H9 (cell line): ENCODE measurements around the gene ALKBH5. TPM values are rescaled to one million over a fixed set of nuclear protein-coding genes. Genes with fewer than 3 reads are reported as not detected.

Experiments used
- DNase-seq: peaks from one replicate; pipeline ENCODE4 v3.0.0-alpha.2; 2017
- H2AFZ ChIP-seq: one replicate; pipeline ENCODE4 v1.6.1; 2013; ENCODE audit warnings: mild to moderate bottlenecking, low read length, control low read depth, moderate library complexity
- H2AK5ac ChIP-seq: 2 replicates; pipeline ENCODE4 v1.6.1; 2013; ENCODE audit warnings: low read length, control low read depth, mixed read lengths; ENCODE audit not compliant: insufficient read length
- H2BK120ac ChIP-seq: one replicate; pipeline ENCODE4 v1.6.1; 2013; ENCODE audit warnings: low read depth, mild to moderate bottlenecking, low read length, control low read depth, inconsistent platforms; ENCODE audit not compliant: poor library complexity, severe bottlenecking
- H2BK12ac ChIP-seq: 2 replicates; pipeline ENCODE4 v1.6.1; 2013; ENCODE audit warnings: low read length, control low read depth, mixed read lengths, low read depth; ENCODE audit not compliant: insufficient read length
- H2BK15ac ChIP-seq: 2 replicates; pipeline ENCODE4 v1.6.1; 2013; ENCODE audit warnings: low read depth, low read length, control low read depth
- H2BK20ac ChIP-seq: one replicate; pipeline ENCODE4 v1.6.1; 2013; ENCODE audit warnings: low read depth, mild to moderate bottlenecking, low read length, control low read depth, inconsistent platforms; ENCODE audit not compliant: poor library complexity, severe bottlenecking
- H2BK5ac ChIP-seq: 2 replicates; pipeline ENCODE4 v1.6.1; 2013; ENCODE audit warnings: low read length, control low read depth, mixed read lengths; ENCODE audit not compliant: insufficient read length
- H3K14ac ChIP-seq: 2 replicates; pipeline ENCODE4 v1.6.1; 2013; ENCODE audit warnings: low read length, control low read depth; ENCODE audit not compliant: insufficient read depth
- H3K18ac ChIP-seq: 2 replicates; pipeline ENCODE4 v1.6.1; 2013; ENCODE audit warnings: low read depth, mild to moderate bottlenecking, mixed read lengths, low read length, control low read depth; ENCODE audit not compliant: insufficient read length
- H3K23ac ChIP-seq: 2 replicates; pipeline ENCODE4 v1.6.1; 2013; ENCODE audit warnings: low read length, control low read depth, mixed read lengths, low read depth; ENCODE audit not compliant: insufficient read length
- H3K23me2 ChIP-seq: 2 replicates; pipeline ENCODE4 v1.6.1; 2013; ENCODE audit warnings: low read depth, mild to moderate bottlenecking, mixed read lengths, low read length, control low read depth; ENCODE audit not compliant: insufficient read length, poor library complexity, severe bottlenecking
- H3K27ac ChIP-seq: 2 replicates; pipeline ENCODE4 v1.5.1; 2013; ENCODE audit warnings: low read length, control low read depth, mixed read lengths, low read depth; ENCODE audit not compliant: insufficient read length
- H3K27me3 ChIP-seq: 2 replicates; pipeline ENCODE4 v1.6.1; 2013; ENCODE audit warnings: low read length, control low read depth, inconsistent platforms; ENCODE audit not compliant: insufficient read depth
- H3K4ac ChIP-seq: 2 replicates; pipeline ENCODE4 v1.6.1; 2013; ENCODE audit warnings: low read depth, mild to moderate bottlenecking, control low read depth, inconsistent platforms, low read length, moderate library complexity
- H3K4me1 ChIP-seq: 2 replicates; pipeline ENCODE4 v1.6.1; 2013; ENCODE audit warnings: low read length, control low read depth, inconsistent platforms; ENCODE audit not compliant: insufficient read depth
- H3K4me2 ChIP-seq: 2 replicates; pipeline ENCODE4 v1.6.1; 2013; ENCODE audit warnings: low read length, control low read depth, mixed read lengths; ENCODE audit not compliant: insufficient read length, insufficient read depth
- H3K56ac ChIP-seq: 2 replicates; pipeline ENCODE4 v1.6.1; 2013; ENCODE audit warnings: low read depth, mild to moderate bottlenecking, mixed read lengths, low read length, control low read depth; ENCODE audit not compliant: insufficient read length
- H3K79me1 ChIP-seq: 2 replicates; pipeline ENCODE4 v1.6.1; 2013; ENCODE audit warnings: low read depth, mild to moderate bottlenecking, moderate library complexity, low read length, control low read depth, inconsistent platforms; ENCODE audit not compliant: insufficient read depth, poor library complexity, severe bottlenecking
- H3K79me2 ChIP-seq: 2 replicates; pipeline ENCODE4 v1.6.1; 2013; ENCODE audit warnings: low read length, control low read depth, inconsistent platforms; ENCODE audit not compliant: insufficient read depth
- H3K9ac ChIP-seq: 2 replicates; pipeline ENCODE4 v1.6.1; 2013; ENCODE audit warnings: low read length, control low read depth, mixed read lengths; ENCODE audit not compliant: insufficient read length; ENCODE audit errors: extremely low read depth
- H3K9me3 ChIP-seq: one replicate; pipeline ENCODE4 v1.6.1; 2013; ENCODE audit warnings: low read depth, low read length, inconsistent platforms; ENCODE audit not compliant: control insufficient read depth
- H3T11ph ChIP-seq: one replicate; pipeline ENCODE4 v1.6.1; 2013; ENCODE audit warnings: mild to moderate bottlenecking, low read length, control low read depth, inconsistent platforms
- H4K20me1 ChIP-seq: one replicate; pipeline ENCODE4 v1.6.1; 2013; ENCODE audit not compliant: control insufficient read depth, insufficient read length, insufficient read depth
- H4K5ac ChIP-seq: 2 replicates; pipeline ENCODE4 v1.6.1; 2013; ENCODE audit warnings: low read depth, mild to moderate bottlenecking, mixed read lengths, low read length, control low read depth; ENCODE audit not compliant: insufficient read length
- H4K8ac ChIP-seq: replicated peaks from 2 replicates; pipeline ENCODE4 v1.6.1; 2013; ENCODE audit warnings: low read length, control low read depth, mixed read lengths, low read depth; ENCODE audit not compliant: insufficient read length
- H4K91ac ChIP-seq: 2 replicates; pipeline ENCODE4 v1.6.1; 2013; ENCODE audit warnings: low read depth, mild to moderate bottlenecking, moderate library complexity, mixed read lengths, low read length, control low read depth; ENCODE audit not compliant: insufficient read length
- H3K27ac Mint-ChIP-seq, 3 experiments: 2 replicates in 2 of 3; 3 replicates in 1 of 3; pipeline ENCODE4 v1.8.0; 2020 to 2021; ENCODE audit warnings: mixed read lengths in 3 of 3, mild to moderate bottlenecking in 1 of 3, moderate library complexity in 1 of 3
- H3K27me3 Mint-ChIP-seq: 2 replicates; pipeline ENCODE4 v1.8.0; 2021; ENCODE audit warnings: low read depth, mild to moderate bottlenecking, moderate library complexity, mixed read lengths
- H3K36me3 Mint-ChIP-seq, 3 experiments: 2 replicates in 2 of 3; 3 replicates in 1 of 3; pipeline ENCODE4 v1.8.0; 2020 to 2021; ENCODE audit warnings: low read depth in 3 of 3, mixed read lengths in 3 of 3; ENCODE audit not compliant: insufficient read depth in 1 of 3
- H3K4me1 Mint-ChIP-seq, 2 experiments: 2 replicates each; pipeline ENCODE4 v1.8.0; 2020; ENCODE audit warnings: mixed read lengths in 2 of 2
- H3K4me3 Mint-ChIP-seq, 2 experiments: 2 replicates in 1 of 2; 3 replicates in 1 of 2; pipeline ENCODE4 v1.8.0; 2020 to 2021; ENCODE audit warnings: mild to moderate bottlenecking in 2 of 2, mixed read lengths in 2 of 2, moderate library complexity in 1 of 2
- H3K9me3 Mint-ChIP-seq, 2 experiments: 2 replicates in 1 of 2; 3 replicates in 1 of 2; pipeline ENCODE4 v1.8.0; 2020; ENCODE audit warnings: mild to moderate bottlenecking in 2 of 2, mixed read lengths in 2 of 2, moderate library complexity in 1 of 2
- WGBS: extraction: QIAGEN DNeasy Blood & Tissue Kit; methylation state at CpG from one replicate; pipeline ENCODE4 v1.1.7; 2013; ENCODE audit warnings: missing lambda C conversion rate, low lambda C conversion rate, mixed read lengths; ENCODE audit not compliant: insufficient read length; ENCODE audit errors: extremely low coverage; 5-methylcytosine and 5-hydroxymethylcytosine counted together
- total RNA-seq: library from RNA; stranded (reverse); gene quantifications from 2 replicates; pipeline ENCODE4 v1.2.1, GENCODE V29; 2021
- TF ChIP-seq, protein P1 (sequence below): fragments of 200-600 bp; sonication (generic); conservative IDR thresholded peaks from 3 replicates; pipeline ENCODE4 v1.8.0; 2021; ENCODE audit warnings: antibody characterized with exemption, mild to moderate bottlenecking

Gene ALKBH5
- total RNA-seq, 1 experiment from 2014 or later = 89.8 TPM

DNA sequence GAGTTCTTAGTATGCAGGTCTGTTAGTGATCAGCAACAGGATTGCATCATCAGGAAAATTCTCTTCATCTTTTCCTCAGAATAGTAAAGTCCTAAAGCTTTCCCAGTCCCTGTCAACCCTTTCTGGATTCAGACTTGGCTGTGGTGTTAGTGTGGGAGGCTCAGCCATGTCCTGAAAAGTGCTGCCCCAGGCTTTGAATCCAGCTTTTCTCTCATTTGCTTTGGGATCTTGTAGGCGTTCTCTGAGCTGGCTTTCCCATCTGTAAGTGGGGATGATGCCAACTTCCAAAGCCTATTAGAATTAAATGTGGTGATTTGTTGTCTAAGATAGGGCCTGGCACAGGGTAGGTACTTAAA, 3.0 kb downstream of the ALKBH5 start:
- DNase-seq = no peak
- H3K4me3 Mint-ChIP-seq = peak overlapping the region; percentile 92 to 95
- WGBS = no CpG with 5 or more reads among the region's 1 CpG

More for the DNA sequence above, 3.0 kb downstream of the ALKBH5 start:
- Histone ChIP-seq H2BK15ac (no peak overlapping the region), H2AK5ac (no peak overlapping the region), H2BK5ac (no peak overlapping the region), H2BK120ac (no peak overlapping the region), H4K91ac (no peak overlapping the region), H3K14ac (no peak overlapping the region), H3K4me1 (peaks cover 9% of the 10 kb centered on the region; the same call in 1 of the 2 replicates), H4K20me1 (no peaks in the 10 kb centered on the region), H2BK12ac (no peak overlapping the region), H3K56ac (no peak overlapping the region), H3T11ph (no peak overlapping the region), H3K23ac (no peak overlapping the region), H2AFZ (no peak overlapping the region), H3K18ac (no peak overlapping the region), H2BK20ac (no peak overlapping the region), H3K9ac (peak overlapping the region; percentile 50), H4K5ac (no peak overlapping the region), H3K27me3 (no peaks in the 10 kb centered on the region), H3K4ac (no peak overlapping the region), H3K79me2 (peaks cover 49% of the 10 kb centered on the region; the same call in 1 of the 2 replicates), H3K4me2 (peak overlapping the region; percentile 72), H3K23me2 (peaks cover 21% of the 10 kb centered on the region), H3K9me3 (no peaks in the 10 kb centered on the region), H3K79me1 (peaks cover 17% of the 10 kb centered on the region), H4K8ac (no peak overlapping the region), H3K27ac (no peak overlapping the region)
- no peaks in the 10 kb centered on the region; a peak in 1 of 5 replicates for H3K9me3 Mint-ChIP-seq
- TF ChIP-seq, protein P1, sequence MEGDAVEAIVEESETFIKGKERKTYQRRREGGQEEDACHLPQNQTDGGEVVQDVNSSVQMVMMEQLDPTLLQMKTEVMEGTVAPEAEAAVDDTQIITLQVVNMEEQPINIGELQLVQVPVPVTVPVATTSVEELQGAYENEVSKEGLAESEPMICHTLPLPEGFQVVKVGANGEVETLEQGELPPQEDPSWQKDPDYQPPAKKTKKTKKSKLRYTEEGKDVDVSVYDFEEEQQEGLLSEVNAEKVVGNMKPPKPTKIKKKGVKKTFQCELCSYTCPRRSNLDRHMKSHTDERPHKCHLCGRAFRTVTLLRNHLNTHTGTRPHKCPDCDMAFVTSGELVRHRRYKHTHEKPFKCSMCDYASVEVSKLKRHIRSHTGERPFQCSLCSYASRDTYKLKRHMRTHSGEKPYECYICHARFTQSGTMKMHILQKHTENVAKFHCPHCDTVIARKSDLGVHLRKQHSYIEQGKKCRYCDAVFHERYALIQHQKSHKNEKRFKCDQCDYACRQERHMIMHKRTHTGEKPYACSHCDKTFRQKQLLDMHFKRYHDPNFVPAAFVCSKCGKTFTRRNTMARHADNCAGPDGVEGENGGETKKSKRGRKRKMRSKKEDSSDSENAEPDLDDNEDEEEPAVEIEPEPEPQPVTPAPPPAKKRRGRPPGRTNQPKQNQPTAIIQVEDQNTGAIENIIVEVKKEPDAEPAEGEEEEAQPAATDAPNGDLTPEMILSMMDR = no peak
- H3K27ac Mint-ChIP-seq = peak overlapping the region in 2 of 3 experiments; percentile 54 to 92; a peak in 2 of 7 replicates
- no peaks in the 10 kb centered on the region for H3K27me3 Mint-ChIP-seq
- peaks cover 45 to 46% of the 10 kb centered on the region in 2 experiments for H3K4me1 Mint-ChIP-seq
- peaks cover 19 to 57% (median 35%) of the 10 kb centered on the region in 3 experiments; a peak in 6 of 7 replicates for H3K36me3 Mint-ChIP-seq
